DMS 273 (cell line): Measurements from ENCODE around the gene CDC42EP2.

Source experiments
- DNase-seq: peaks from one replicate; lab custom pipeline; 2025; ENCODE audit not compliant: unreplicated experiment; lab: John Stamatoyannopoulos, UW

Gene CDC42EP2

GRCh38 chr11:65355013-65355775 is 40.5 kb downstream of the CDC42EP2 start:
- peak; percentile 48 for DNase-seq

DNA sequence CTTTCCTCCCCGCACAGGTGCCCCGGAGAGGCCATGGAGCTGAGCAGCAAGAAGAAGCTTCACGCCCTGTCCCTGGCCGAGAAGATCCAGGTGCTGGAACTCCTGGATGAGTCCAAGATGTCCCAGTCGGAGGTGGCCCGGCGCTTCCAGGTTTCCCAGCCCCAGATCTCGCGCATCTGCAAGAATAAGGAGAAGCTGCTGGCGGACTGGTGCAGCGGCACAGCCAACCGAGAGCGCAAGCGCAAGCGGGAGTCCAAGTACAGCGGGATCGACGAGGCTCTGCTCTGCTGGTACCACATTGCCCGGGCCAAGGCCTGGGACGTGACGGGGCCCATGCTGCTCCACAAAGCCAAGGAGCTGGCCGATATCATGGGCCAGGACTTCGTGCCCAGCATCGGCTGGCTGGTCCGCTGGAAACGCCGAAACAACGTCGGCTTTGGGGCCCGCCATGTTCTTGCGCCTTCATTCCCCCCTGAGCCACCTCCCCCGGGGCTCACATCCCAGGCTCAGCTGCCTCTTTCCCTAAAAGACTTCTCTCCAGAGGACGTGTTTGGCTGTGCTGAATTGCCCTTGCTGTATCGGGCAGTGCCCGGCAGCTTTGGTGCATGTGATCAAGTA is 41.2 kb downstream of the CDC42EP2 start:
- peak; percentile 75 for DNase-seq

DNA sequence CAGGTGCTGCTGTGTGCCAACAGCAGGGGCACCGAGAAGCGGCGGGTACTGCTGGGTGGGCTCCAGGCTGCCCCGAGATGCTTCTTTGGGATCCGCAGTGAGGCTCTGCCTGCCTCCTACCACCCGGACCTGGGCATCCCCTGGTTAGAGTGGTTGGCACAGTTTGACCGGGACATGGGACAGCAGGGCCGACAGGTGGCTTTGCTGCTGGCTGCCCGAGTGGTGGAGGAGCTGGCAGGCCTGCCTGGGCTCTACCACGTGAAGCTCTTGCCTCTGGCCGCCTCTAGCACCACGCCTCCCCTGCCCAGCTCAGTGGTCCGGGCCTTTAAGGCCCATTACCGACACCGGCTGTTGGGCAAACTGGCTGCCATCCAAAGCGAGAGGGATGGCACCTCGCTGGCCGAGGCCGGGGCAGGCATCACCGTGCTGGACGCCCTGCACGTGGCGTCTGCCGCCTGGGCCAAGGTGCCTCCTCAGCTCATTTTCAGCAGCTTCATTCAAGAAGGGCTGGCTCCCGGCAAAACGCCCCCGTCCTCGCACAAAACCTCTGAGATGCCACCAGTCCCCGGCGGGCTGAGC is 41.8 kb downstream of the CDC42EP2 start:
- no peak for DNase-seq

GRCh38 chr11:65357856-65358356 is 43.2 kb downstream of the CDC42EP2 start:
- no peak for DNase-seq

GRCh38 chr11:65362320-65362931 is 47.8 kb downstream of the CDC42EP2 start:
- DNase-seq: no peak

DNA sequence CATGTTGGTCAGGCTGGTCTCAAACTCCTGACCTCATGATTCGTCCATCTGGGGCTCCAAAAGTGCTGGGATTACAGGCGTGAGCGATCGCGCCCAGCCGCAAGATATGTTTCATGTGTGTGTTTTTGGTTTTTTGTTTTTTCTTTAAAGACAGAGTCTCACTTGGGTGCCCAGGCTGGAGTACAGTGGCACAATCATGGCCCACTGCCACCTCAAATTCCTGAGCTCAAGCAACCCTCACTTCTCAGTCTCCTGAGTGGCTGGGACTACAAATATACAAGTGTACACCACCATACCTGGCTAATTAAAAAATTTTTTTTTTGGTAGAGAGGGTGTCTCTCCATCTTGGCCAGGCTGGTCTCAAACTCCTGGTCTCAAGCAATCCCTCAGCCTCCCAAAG is 48.3 kb downstream of the CDC42EP2 start:
- DNase-seq: no peak

GRCh38 chr11:65363770-65364169 is 49.1 kb downstream of the CDC42EP2 start:
- DNase-seq: no peak

DNA sequence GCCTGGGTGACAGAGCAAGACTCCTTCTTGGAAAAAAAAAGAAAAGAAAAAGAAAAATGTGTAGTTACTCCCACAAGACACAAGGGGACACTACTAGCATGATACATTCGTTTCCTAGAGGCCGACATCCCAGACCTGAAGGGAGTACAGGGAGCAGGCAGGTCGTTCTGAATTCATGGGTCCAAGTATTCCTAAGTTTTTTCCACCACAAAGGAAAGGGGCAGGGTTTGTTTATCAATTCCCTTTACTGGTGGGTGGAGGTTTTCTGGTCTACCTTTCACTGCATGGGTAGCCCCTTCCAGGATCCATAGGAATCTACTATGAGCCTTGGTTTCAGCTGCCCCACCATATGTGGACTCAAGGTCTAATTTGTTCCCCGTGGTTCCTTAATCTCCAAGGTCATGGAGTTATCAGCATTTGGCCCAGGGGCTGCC is 51.7 kb downstream of the CDC42EP2 start:
- DNase-seq: peak; percentile 80

GRCh38 chr11:65370659-65371049 is 56.0 kb downstream of the CDC42EP2 start:
- DNase-seq: no peak
